GM21526 (cell line): ENCODE data around the gene CLN6.

Experiments used
- ATAC-seq: cut with Tn5 transposase; IDR thresholded peaks from one replicate; pipeline ENCODE4 v1.9.1; 2021; ENCODE audit warnings: moderate library complexity; ENCODE audit not compliant: unreplicated experiment, low FRiP score

Gene CLN6

DNA sequence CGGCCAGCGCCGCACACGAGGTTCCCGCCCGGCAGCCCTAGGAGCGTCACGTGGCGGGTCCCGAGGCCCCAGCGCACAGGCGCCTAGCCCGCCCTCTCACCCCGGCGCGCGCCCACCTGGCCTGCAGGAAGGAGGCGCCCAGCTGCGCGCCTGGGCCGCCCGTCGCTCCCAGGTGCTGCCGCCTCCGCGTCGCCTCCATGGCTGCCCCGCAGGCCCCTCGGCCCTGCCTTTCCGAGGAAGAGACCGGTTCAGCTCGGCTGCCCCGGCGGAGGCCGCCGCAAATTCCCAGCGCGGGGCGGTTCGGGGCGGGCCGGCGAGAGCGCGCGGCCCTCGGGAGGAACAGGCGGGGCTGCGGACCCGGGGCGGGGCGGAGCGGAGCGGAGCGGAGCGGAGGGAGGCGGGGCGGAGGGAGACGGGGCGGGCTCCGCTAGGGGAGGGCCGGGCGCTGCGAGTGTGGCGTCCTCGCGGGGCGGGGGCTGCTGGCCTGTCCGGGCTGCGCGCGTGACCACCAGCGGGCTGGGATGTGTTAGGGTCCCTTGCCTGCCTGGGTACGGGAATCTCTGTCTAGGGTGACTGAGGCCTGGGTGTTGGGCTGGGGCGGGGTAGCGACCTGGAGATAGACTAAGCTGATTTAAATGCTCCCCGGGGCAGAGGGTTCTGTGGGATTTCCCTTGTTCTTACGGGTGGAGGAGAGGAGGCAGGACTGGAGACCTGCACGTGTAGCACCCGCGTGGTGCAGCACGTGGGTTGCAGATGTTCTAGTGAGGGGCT lies at the start of gene CLN6:
Gene CLN6, minus strand, starts transcription at position 343 of the 771 bp plus-strand sequence. Its CDS starts 144 bp downstream, at position 199.
- peak; percentile 63 for ATAC-seq

DNA sequence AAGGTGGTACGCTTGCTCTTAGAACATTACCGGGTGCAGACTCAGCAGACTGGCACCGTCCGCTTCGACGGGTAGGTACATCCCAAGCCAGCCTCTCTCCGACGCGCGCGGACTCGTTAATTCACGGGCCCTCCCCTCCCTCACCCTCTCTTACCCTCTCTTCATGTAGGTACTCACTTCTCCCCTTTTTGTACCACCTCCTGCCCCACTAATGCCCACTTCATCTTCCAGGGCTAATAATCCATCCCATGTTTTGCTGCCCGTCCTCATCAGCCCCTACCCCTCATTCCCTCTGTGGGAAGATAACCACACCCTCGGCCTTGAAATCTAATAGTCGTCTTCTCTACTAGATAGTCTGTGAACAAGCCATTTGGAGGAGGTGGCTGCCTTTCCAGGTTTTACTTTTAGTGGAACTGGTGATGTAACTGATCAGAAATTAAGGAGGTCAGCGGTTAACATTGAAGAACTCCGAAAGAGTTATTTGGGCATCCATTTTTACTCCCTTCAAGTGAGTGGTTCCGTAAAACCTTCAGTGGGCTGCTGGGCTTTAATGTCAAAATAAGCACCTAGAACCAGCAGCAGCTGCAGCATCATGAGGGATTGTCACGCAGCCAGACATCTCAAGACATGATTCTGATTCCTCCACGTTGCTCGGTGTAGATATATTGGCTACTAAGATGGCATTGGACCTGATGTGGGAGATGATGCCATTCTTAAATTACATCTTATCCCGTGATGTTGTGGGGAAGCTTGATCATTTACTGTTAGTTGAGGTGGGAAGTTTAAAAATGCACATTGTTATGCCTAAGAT lies 49.3 kb upstream of the CLN6 start:
- ATAC-seq, result no peak

DNA sequence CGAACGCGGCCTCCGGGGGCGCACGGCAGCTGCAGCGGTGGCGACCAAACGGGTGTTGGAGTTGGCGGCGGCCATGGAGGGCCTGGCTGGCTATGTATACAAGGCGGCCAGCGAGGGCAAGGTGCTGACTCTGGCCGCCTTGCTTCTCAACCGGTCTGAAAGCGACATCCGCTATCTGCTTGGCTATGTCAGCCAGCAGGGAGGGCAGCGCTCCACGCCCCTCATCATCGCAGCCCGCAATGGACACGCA lies 48.7 kb upstream of the CLN6 start:
- no peak for ATAC-seq

DNA sequence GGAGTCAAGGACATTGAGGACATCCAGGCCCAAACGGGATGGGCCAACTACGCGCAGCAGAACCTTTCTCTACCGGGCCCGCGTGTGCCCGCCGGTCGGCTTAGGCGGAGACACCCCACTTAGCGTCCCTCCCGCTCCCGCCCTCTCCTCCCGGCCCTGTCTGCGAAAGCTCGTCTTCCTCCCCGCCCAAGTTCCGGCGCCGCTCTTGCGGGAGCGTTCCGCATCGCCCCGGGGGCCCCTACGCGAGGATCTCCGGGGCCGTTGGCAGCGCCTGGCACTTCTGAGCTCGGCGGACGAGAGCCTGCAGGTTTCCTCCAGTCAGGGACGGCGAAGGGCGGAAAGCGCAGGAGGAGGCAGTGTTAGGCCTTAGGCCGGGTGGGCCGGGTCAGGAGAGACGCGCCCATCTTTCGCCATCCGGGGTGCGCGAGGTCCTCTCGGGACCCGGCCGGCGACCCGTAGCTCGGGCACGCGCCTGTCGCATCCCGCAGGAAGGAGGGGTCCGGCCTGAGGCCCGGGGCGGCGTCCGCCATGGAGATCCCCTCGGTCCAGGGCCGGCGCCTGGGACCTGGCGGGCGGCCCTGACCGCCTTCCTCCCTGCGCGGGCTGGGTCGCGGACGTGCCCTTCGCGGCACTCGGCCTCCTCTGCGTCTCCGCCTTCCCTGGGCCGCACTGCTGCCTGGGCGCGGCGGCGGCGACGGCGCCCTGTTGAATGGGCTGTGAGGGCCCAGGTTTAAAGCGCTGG lies 48.2 kb upstream of the CLN6 start, which contains the start of gene FEM1B:
Gene FEM1B, plus strand, starts transcription at position 143 of the 742 bp plus-strand sequence. CDS start 673 bp downstream, outside the sequence.
- peak; percentile 76 for ATAC-seq

DNA sequence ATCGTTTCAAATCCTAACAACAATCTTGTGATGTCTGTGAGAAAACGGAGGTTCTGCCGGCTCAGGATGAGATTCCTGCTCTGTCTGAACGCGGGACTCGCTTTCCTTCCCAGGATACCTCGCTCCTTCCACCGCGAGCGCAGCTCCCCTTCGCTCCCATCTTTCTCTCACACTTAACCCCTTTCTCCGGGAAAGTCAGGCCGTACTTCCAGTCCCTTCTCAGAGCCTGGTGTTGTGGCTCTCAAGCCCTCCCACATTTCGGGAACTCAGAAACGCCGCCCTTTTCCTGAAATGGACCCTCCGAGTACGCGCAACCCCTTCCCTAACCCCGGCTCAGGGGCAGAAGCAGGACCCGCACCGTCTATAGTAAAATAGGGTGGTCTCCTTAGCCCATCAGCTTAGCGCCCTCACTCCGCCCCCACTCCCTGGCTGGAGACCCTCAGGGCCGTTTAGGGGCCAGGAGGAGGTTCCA lies 47.6 kb upstream of the CLN6 start:
- ATAC-seq, result no peak

DNA sequence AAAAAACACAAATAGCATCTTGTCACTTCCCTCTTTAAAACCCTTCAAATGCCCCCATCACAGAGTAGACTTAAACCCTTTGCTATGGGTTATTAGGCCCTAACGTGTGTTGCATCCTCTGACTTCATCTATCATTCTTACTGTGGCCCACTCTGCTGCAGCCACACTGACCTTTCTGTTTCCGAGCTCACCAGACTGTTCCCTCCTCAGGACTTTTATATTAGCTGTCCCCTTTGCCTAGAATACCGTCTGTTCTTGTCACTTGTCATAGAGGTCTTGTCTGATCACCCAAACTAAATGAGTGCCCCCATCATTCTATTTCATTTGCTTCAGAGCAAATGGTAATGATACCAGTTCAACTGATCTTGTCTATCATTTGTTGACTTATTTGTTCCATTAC lies 47.1 kb upstream of the CLN6 start:
- no peak for ATAC-seq

DNA sequence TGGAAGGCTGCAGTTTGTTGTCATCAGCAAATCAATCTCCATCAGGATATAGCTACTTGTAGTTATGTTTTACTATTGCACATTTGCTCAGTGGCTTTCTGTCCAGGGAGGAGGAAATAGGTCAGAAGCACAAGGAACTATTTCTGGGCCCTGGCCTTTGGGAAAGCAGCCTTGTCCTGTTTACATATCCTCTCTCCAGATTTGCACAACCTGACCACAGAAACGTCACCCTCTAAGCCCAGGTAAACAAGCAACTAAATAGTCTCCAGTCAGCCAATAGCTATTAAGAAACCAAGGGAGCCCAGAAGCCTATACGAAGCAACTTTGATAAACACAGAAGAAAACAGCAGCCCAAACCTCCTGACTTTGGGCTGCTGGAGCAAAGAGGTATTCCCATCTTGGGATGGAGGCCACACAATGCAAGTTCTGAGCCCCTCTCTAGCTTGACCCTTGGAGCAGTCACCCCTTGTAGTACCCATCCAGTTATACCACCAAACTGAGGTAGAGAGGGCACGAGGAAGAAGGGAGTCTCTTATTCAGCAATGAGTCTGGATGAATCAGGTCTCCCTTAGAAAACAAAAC lies 45.7 kb upstream of the CLN6 start:
- no peak for ATAC-seq

DNA sequence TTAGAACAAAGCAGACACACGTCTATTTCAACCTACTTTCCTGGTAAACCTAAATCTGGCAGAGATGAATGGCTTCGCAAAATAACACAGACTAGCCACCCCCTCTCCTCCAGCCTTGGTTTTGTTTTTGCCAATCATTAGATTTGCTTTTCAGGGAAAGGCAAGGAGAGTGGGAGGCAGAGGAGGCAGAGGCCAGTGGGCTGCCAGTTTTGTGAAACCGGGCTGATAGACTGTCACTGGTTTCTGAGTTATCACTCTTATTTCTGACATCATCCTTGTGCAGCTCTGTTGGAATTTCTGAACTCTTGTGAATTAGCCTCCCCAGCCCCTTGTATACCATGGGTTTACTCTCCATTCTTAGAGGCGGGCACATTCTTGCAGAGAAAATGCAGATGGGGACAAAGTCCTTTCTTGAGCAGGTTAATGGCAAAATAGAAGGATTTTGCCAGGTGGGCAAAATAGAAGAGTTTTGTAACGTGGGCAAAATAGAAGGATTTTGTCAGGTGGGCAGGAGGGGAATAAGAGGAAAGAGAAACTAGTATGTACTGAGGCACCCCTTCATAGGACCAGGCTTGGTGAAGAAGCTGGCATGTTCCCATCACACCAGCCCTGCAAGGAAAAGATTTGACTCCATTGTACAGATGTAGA lies 44.8 kb upstream of the CLN6 start:
- no peak for ATAC-seq

DNA sequence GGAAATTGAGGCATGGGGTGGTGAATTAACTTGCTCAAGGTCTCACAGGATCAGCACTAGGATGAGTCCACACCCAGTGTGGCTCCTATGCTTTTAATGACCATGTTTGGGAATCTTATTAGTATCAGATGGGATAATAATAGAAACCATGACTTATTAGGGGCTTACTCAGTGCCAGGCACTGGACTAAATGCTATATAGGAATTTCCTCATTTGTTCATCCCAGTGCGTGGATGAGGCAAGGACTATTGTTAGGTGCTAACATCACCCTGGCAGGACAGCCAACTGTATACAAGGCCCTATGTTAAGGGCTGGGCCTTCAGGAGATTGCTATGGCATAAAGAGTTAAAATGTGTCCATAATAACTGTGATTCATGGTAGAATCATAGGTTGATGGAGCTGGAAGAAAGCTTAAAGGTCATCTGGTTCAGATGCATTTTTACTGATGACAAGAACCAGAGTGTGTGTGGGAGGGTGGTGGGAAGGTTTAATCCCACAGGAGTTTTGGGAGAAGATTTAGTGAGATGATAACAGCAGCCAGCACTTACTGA lies 43.3 kb upstream of the CLN6 start:
- no peak for ATAC-seq

DNA sequence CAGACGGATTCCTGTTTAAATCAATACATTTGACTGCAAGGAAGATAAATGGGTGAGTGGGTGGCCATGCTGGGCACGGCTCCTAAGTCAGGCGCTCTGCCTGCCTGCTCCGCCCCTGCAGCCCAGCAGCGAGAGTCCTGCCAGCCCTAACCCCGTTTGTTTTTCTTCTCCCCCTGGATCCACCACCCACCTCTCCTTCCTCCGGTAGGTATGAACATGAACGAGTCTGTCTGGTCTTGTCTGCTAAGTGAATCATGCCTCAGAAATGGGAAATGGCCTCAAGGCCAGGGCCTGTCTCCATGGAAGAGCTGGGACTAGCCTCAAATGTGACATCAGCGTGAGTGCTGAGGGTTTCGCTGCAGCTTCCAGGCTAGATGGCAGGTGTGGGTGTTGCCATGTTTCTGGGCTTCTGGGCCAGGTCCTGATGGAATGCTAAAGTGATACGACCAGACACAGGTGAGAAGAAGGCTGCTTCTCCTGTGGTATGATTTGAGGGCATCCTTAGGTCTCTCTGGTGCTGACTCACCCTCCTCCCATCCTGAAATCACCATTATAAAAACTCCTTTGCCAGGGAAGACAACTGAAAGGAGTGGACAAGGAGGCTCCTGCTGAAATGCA lies 42.4 kb upstream of the CLN6 start:
- no peak for ATAC-seq

DNA sequence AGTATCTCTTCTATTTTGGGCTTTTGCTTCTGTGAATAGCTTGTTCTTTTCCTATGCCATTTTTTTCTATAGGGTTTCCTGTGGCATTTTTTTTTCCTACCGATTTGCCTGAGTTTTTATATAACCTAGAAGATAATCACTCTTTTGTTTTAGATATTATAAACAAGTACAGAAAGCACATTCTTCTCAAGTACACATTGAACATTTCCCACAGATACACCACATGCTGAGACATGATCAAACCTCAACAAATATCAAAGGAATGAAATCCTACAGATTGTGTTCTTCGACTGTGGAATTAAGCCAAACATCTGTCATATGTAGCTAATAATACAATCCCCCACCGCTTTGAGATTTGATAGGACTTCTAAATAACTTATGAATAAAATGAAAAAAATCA lies 38.9 kb upstream of the CLN6 start:
- ATAC-seq, result no peak

DNA sequence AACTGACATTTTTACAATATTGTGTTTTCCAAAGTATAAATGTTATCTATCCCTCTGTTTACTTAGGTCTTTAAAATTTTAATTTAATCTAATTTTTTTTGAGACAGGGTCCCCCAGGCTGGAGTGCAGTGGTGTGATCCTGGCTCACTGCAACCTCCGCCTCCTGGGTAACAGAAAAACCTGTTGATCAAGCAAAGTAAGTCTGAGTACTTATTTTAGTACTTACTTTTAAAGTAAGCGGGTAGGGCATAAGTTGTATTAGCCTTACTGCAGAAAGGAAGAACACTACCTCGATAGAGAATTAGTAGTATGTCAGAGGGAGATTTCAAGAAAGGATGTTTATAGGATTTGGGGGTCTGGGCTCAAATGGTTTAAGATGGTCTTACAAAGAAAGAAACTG lies 36.1 kb upstream of the CLN6 start:
- no peak for ATAC-seq

DNA sequence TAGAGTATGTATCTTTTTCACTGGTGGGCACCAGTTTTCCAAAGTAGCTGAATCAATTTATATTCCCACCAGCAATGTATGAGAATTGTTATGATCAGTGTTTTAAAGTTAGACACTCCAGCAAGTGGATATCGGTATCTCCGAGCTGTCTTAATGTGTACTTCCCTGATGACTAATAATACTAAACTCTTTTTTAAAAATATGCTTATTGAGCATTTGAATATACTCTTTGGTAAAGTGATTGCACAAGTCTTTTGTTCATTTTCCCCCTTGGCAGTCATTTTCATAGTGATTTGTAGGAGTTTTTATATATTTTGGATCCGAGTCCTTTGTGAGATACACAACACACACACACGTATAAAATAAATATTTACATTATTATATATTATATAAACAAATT lies 35.6 kb upstream of the CLN6 start:
- ATAC-seq, result no peak

DNA sequence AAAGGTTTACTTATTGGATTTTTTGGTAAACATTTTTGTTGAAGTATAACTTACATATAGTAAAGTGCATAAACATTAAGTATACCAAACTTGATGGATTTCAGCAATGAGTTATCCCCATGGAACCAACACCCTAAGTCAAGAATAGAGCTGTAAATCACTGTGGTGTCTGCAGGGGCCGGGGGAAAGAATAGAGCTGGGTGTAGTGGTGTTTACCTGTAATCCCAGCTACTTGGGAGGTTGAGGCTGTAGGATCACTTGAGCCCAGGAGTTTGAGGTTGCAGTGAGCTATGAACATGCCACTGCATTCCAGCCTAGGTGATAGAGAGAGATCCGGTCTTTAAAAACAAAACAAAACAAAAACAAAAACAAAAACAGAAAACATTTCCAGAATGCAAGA lies 34.8 kb upstream of the CLN6 start:
- ATAC-seq, result no peak

DNA sequence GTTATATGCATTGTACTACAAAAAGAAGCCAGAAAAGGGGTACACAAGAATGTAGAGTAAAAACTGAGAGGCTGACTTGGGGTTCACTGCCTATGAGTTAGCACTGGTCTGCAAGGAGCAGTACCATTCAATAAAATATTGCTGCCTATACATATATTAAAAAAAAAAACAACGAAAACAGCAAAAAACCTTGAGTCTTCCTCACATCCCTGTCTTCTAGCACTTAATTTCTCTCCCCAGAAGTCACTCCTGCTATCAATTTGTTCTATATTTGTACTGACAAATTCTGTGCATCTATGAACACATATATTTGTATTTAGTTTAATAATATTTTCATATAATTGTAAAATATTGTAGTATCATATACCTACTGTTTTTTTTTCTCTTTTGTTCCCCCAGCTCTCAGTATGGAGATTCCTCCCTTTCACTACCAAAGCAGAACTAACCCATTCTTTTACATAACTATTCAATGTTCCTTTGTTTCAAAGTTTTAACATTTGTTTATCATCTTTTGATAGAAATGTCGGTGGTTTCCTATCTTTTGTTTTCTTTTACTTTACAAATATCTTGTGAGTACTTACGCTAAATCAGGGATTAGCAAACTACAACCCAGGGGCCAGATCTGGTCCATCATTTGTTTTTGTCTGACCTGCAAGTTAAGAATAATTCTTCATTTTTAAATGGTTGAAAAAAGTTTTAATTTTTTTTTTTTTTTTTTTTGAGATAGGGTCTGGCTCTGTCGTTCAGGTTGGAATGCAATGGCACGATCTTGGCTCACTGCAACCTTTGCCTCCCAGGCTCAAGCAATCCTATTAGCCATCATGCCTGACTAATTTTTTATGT lies 33.2 kb upstream of the CLN6 start:
- no peak for ATAC-seq

DNA sequence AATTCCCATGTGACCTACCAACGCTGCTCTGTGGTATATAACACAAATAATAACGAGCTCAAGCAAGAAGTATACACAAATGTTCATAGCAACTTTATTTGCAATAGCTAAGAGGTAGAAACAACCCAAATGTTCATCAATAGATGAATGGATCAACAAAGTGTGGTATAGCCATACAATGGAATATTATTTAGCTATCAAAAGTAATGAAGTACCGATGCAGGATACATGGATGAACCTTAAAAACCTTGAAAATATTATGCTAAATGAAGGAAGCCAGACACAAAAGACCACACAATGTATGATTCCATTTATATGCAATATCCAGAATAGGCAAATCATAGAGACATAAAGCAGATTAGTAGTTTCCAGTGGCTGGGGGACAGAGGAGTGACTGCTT lies 32.5 kb upstream of the CLN6 start:
- ATAC-seq, result no peak

DNA sequence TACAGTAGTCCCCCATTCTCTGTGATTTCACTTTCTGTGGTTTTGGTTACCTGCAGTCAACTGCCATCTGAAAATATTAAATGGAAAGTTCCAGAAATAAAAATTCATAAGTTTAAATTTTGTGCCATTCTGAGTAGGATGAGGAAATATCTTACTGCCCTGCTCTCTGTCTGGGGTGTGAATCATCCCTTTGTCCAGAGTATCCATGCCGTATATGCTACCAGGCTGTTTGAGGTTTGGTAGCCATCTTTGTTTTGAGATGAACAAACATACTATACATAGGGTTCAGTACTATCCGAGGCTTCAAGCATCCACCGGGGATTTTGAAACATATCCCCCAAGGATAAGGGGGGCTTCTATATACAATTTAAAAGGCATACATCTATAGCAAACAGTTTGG lies 31.7 kb upstream of the CLN6 start:
- ATAC-seq, result no peak

DNA sequence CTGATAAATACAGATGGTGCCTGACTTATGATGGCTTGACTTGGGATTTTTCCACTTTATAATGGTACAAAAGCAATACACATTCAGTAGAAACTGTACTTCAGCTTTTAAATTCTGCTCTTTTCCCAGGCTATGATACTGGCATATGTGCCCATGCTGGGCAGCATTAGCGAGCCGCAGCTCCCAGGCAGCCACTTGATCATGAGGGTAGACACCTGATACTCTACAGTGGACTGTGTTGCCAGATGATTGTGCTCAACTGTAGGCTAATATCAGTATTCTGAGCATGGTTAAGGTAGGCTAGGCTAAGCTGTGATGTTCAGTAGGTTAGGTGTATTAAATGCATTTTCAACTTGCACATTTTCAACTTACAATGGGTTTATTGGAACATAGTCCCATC lies 30.4 kb upstream of the CLN6 start:
- ATAC-seq, result no peak

DNA sequence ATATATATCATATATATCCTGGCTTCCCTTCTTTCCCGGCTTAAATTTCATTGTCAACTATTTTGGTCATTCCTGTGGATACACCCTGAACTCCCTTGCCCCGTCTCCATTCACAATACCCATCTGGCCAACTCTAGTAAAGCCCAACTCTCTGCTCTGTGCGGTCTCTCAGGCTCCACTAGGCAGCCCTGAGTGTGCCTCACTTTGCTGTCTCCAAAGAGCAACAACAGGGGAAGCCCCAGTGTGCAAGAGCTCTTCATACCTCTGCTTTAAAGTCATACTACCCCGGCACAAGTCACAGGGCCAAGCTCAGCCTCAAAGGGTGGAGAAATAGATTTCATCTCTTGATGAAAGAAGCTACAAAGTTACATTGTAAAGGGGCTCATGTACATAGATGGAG lies 29.2 kb upstream of the CLN6 start:
- no peak for ATAC-seq
